ENCODE measurements around the gene PGGT1B.

PGGT1B gene

GRCh38 chr5:115169487-115170133 is 93.1 kb downstream of the PGGT1B start, which contains the start of gene TRIM36:
Gene TRIM36 (minus strand): TSS chr5:115169908. CDS start chr5:115169634, 274 bp downstream.
- Histone ChIP-seq H3K79me2 (no peaks in the 10 kb centered on the region), H3K4me2 (ENCODE audit: low read length) (peak within 1 kb of the TSS; percentile 89), H3K9me3 (ENCODE audit: control insufficient read depth, low read length) (no peaks in the 10 kb centered on the region), H2AFZ (peak within 1 kb of the TSS; percentile 92), H3K9ac (no peak within 1 kb of the TSS), H3K27ac (peak within 1 kb of the TSS; percentile 40), H3K27me3 (ENCODE audit: control insufficient read depth, insufficient read depth, low read length) (no peaks in the 10 kb centered on the region), H3K4me3 (ENCODE audit: low read depth, low read length) (peak within 1 kb of the TSS; percentile 69), H3K36me3 (ENCODE audit: control insufficient read depth, insufficient read depth, low read length) (no peaks in the 10 kb centered on the region), H3K4me1 (no peaks in the 10 kb centered on the region)
- TF ChIP-seq, protein P1, sequence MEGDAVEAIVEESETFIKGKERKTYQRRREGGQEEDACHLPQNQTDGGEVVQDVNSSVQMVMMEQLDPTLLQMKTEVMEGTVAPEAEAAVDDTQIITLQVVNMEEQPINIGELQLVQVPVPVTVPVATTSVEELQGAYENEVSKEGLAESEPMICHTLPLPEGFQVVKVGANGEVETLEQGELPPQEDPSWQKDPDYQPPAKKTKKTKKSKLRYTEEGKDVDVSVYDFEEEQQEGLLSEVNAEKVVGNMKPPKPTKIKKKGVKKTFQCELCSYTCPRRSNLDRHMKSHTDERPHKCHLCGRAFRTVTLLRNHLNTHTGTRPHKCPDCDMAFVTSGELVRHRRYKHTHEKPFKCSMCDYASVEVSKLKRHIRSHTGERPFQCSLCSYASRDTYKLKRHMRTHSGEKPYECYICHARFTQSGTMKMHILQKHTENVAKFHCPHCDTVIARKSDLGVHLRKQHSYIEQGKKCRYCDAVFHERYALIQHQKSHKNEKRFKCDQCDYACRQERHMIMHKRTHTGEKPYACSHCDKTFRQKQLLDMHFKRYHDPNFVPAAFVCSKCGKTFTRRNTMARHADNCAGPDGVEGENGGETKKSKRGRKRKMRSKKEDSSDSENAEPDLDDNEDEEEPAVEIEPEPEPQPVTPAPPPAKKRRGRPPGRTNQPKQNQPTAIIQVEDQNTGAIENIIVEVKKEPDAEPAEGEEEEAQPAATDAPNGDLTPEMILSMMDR (IDR thresholded peaks at IDR 0.05) = peak; percentile 27

DNA sequence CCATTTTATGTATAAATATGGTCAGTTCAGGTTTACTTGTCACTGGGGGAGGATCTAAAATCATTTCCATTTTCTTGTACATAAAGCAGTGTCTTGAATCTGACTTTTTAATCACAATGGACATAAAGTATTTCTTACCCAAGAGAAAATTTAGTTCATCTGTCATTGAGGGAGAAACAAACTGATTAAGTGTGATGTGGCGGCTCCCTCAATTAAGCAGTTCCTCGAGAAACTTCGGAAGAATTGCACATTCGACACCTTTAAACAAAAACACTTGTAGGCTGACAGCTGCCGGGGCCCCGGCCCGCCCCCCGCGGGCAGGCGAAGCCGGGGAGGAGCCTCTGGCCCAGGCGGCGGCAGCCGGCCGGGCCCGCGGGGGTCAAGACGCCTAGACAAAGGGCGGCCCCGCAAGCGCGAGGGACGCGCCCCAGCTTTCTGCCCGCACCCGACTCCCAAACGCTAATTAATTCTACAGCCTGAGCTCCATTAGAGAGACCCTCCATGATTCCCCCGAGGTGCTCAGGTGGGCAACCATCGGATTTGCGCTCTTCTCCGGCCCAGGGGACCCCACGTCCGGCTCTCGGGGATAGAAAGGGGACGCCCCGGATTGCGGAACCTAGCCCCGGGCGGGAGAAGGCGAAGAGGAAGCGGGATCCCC is 93.7 kb downstream of the PGGT1B start:
- Histone ChIP-seq H3K9me3 (ENCODE audit: control insufficient read depth, low read length) (no peaks in the 10 kb centered on the region), H3K36me3 (ENCODE audit: control insufficient read depth, insufficient read depth, low read length) (no peaks in the 10 kb centered on the region), H3K27me3 (ENCODE audit: control insufficient read depth, insufficient read depth, low read length) (no peaks in the 10 kb centered on the region), H3K79me2 (no peaks in the 10 kb centered on the region), H3K4me1 (no peaks in the 10 kb centered on the region), H3K9ac (no peak overlapping the region), H3K4me3 (ENCODE audit: low read depth, low read length) (peak overlapping the region; percentile 69), H3K27ac (peak overlapping the region; percentile 40), H3K4me2 (ENCODE audit: low read length) (peak overlapping the region; percentile 89), H2AFZ (peak overlapping the region; percentile 92)
- TF ChIP-seq, protein P1 (IDR thresholded peaks at IDR 0.05) = no peak

DNA sequence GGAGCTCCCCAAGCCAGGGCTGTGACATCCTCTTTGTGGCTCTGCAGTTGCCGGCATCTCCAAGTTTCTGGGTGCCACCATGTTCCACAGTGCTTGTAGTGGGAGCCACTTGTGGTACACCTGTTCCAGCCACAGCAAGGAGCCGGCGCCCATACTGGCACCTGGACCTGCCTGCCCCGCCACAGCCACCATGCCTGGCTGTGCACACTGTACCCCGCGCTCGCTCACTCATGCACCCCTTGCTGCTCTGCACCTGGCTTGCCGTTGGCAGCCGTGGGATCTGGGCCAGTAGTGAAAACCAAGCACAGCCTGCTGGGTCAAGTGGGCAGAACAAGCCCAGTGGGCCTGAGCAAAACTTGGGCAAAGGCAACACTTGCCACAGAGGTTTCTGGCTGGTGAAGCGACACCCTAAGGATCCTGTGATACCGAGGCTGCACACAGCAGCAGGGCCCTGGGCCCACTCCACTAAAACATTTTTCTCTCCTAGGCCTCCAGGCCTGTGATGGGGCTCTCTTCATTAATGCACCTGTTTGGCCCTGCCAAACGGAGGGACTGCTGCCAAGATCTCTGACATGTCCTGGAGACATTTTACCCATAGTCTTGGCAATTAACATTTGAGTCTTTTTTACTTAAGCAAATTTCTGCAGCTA is 95.8 kb downstream of the PGGT1B start:
- Histone ChIP-seq H2AFZ (no peak overlapping the region), H3K36me3 (ENCODE audit: control insufficient read depth, insufficient read depth, low read length) (no peaks in the 10 kb centered on the region), H3K27ac (no peak overlapping the region), H3K79me2 (no peaks in the 10 kb centered on the region), H3K9ac (no peak overlapping the region), H3K4me1 (no peaks in the 10 kb centered on the region), H3K4me3 (ENCODE audit: low read depth, low read length) (no peak overlapping the region), H3K9me3 (ENCODE audit: control insufficient read depth, low read length) (no peaks in the 10 kb centered on the region), H3K27me3 (ENCODE audit: control insufficient read depth, insufficient read depth, low read length) (no peaks in the 10 kb centered on the region), H3K4me2 (ENCODE audit: low read length) (no peak overlapping the region)
- TF ChIP-seq, protein P1 (IDR thresholded peaks at IDR 0.05) = no peak

- Histone ChIP-seq H3K9me3 (ENCODE audit: control insufficient read depth, low read length) (no peaks in the 10 kb centered on the region), H3K27ac (no peak overlapping the region), H3K27me3 (ENCODE audit: control insufficient read depth, insufficient read depth, low read length) (no peaks in the 10 kb centered on the region), H2AFZ (no peak overlapping the region), H3K4me2 (ENCODE audit: low read length) (no peak overlapping the region), H3K9ac (no peak overlapping the region), H3K79me2 (no peaks in the 10 kb centered on the region), H3K36me3 (ENCODE audit: control insufficient read depth, insufficient read depth, low read length) (no peaks in the 10 kb centered on the region), H3K4me3 (ENCODE audit: low read depth, low read length) (no peak overlapping the region), H3K4me1 (no peaks in the 10 kb centered on the region)
- TF ChIP-seq, protein P1 (IDR thresholded peaks at IDR 0.05) = no peak
These were observed 96.9 kb downstream of the PGGT1B start for GRCh38 chr5:115165790-115166189.

All from parathyroid adenoma (tissue), 2 donors.